Thoracic aorta (tissue), 2 donors: ENCODE measurements around the gene PLCH1. TPM values are rescaled to one million over a fixed set of nuclear protein-coding genes. Genes with fewer than 3 reads are reported as not detected.
A peak's percentile ranks its signal among the peaks of the same experiment; 100 is the strongest.

Experiments
- ATAC-seq: fragments of 150-250 bp; one replicate; pipeline ENCODE4 v1.8.0; 2017; ENCODE audit warnings: low read depth; ENCODE audit not compliant: insufficient number of reproducible peaks, low FRiP score
- DNase-seq: peaks from one replicate; pipeline ENCODE4 v3.0.0-alpha.2; 2020; ENCODE audit warnings: low spot score
- H3K27ac ChIP-seq, 2 donors: fragments of 200-600 bp; sonication (generic); 1 replicate in 1 of 2; 2 replicates in 1 of 2; pipeline ENCODE4 v1.5.1; 2016; ENCODE audit warnings: mild to moderate bottlenecking in 2 of 2, moderate library complexity in 2 of 2
- H3K27me3 ChIP-seq: fragments of 200-600 bp; sonication (generic); replicated peaks from 2 replicates; pipeline ENCODE4 v1.6.0; 2016; ENCODE audit warnings: mild to moderate bottlenecking; ENCODE audit not compliant: insufficient read depth
- H3K36me3 ChIP-seq: fragments of 200-600 bp; sonication (generic); one replicate; pipeline ENCODE4 v1.5.1; 2016
- H3K4me1 ChIP-seq, 2 donors: fragments of 200-600 bp; sonication (generic); 1 replicate in 1 of 2; 2 replicates in 1 of 2; pipeline versions ENCODE4 v1.5.1 to v1.6.0; 2016; ENCODE audit warnings: low read depth in 2 of 2, mild to moderate bottlenecking in 1 of 2; ENCODE audit not compliant: control insufficient read depth in 1 of 2
- H3K4me3 ChIP-seq: fragments of 200-600 bp; sonication (generic); 2 replicates; pipeline ENCODE4 v1.5.1; 2016; ENCODE audit warnings: mild to moderate bottlenecking
- H3K9me3 ChIP-seq: fragments of 200-600 bp; sonication (generic); 2 replicates; pipeline ENCODE4 v1.5.1; 2016
- CTCF ChIP-seq: fragments of 200-600 bp; sonication (generic); IDR thresholded peaks from one replicate; pipeline ENCODE4 v1.5.1; 2019; ENCODE audit warnings: antibody characterized with exemption
- total RNA-seq, 2 donors: library from RNA; depleted of rRNA; stranded (reverse); fragments of >200 nt; gene quantifications; one replicate each; pipeline versions ENCODE4 v1.1.0 to v1.2.3, GENCODE V29; 2016

The PLCH1 gene
- total RNA-seq, 2 donors from 2014 or later, result 0.28 TPM; not detected in 1

- TF ChIP-seq CTCF, result no peak
- no peaks in the 10 kb centered on the region for H3K9me3 ChIP-seq
- no peak overlapping the region for H3K4me3 ChIP-seq
- no peaks in the 10 kb centered on the region for H3K27me3 ChIP-seq
- H3K27ac ChIP-seq, result no peak overlapping the region
- ATAC-seq (no peak), DNase-seq (no peak)
- no peaks in the 10 kb centered on the region for H3K36me3 ChIP-seq
- H3K4me1 ChIP-seq, result peaks cover 4 to 10% of the 10 kb centered on the region in 2 donors
These were observed 3.9 kb upstream of the PLCH1 start for GRCh38 chr3:155748611-155749365.

- Histone ChIP-seq H3K36me3 (no peaks in the 10 kb centered on the region), H3K27me3 (no peaks in the 10 kb centered on the region), H3K4me3 (no peak overlapping the region), H3K4me1 (peaks cover 4 to 16% of the 10 kb centered on the region in 2 donors), H3K27ac (no peak overlapping the region), H3K9me3 (no peaks in the 10 kb centered on the region)
- DNase-seq, result no peak
- ATAC-seq, result no peak
- TF ChIP-seq CTCF, result no peak
These were observed 3.0 kb upstream of the PLCH1 start for GRCh38 chr3:155747946-155748290.

- DNase-seq (no peak), ATAC-seq (no peak)
- Histone ChIP-seq H3K27me3 (no peaks in the 10 kb centered on the region), H3K36me3 (no peaks in the 10 kb centered on the region), H3K4me3 (no peak overlapping the region), H3K4me1 (peaks cover 4 to 16% of the 10 kb centered on the region in 2 donors), H3K9me3 (no peaks in the 10 kb centered on the region), H3K27ac (no peak overlapping the region)
- TF ChIP-seq CTCF, result no peak
These were observed 2.5 kb upstream of the PLCH1 start for GRCh38 chr3:155747286-155747945.

GRCh38 chr3:155746703-155747102, 1.8 kb upstream of the PLCH1 start:
- Histone ChIP-seq H3K27ac (no peak overlapping the region), H3K27me3 (no peaks in the 10 kb centered on the region), H3K9me3 (no peaks in the 10 kb centered on the region), H3K4me1 (peaks cover 4 to 16% of the 10 kb centered on the region in 2 donors), H3K4me3 (no peak overlapping the region), H3K36me3 (no peaks in the 10 kb centered on the region)
- no peak for DNase-seq
- no peak for TF ChIP-seq CTCF
- ATAC-seq, result no peak

- ATAC-seq (no peak), DNase-seq (no peak)
- Histone ChIP-seq H3K27me3 (no peaks in the 10 kb centered on the region), H3K27ac (no peak overlapping the region), H3K9me3 (no peaks in the 10 kb centered on the region), H3K36me3 (no peaks in the 10 kb centered on the region), H3K4me3 (peak overlapping the region; percentile 76), H3K4me1 (peaks cover 4 to 16% of the 10 kb centered on the region in 2 donors)
- TF ChIP-seq CTCF, result no peak
These were observed 1.1 kb upstream of the PLCH1 start for GRCh38 chr3:155745795-155746550.
